Measurements from ENCODE around the gene PTGR3.
A peak's percentile ranks its signal among the peaks of the same experiment; 100 is the strongest.

PTGR3 gene

DNA sequence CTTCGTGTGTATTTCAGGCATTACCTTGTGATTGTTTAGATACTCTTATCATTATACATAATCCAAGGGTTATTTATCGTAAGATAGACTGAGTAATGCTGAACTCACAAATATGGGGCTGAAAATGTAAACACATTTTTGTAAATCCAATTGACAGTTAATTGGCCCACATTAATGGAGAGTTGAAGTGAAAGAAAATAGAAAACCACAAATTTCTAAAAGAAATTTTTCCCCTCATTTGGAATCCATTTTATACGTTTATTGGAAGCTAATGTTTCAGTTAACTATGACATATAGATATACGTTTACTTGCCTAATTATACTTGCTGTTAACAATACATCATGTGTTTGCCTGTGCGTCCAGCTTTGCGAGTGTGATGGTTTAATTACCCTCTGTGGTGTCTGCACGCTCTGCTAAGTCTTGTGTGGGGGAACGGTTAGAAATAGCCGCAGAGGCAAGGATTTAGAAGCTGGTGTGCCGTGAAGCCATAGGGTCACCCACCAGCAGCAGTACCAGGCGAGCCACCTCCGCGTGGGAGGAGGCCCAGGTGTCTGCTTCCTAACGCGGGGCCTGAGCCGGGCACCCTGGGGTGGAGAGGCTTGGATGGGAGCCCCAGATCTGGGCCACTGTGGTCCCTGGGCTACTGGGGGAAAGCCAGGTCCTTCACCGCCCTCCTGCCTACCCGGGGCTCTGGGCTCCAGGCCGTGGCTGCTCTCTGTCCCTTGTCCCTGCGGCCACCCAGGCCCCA lies 39.7 kb upstream of the PTGR3 start:
- H3K4me3 ChIP-seq (ENCODE audit: low read depth, low read length) = no peak overlapping the region
- TF ChIP-seq MYC (IDR thresholded peaks at IDR 0.05; ENCODE audit: low read depth, low read length) (no peak), MAX (IDR thresholded peaks at IDR 0.05; ENCODE audit: low read depth, low read length) (no peak), POLR2A (IDR thresholded peaks at IDR 0.05; ENCODE audit: extremely low read depth, insufficient read length) (no peak), CTCF (IDR thresholded peaks at IDR 0.05; ENCODE audit: low read depth, low read length) (no peak)
- no peak for DNase-seq (ENCODE audit: low read depth)

GRCh38 chr18:75247611-75248421 lies 38.9 kb upstream of the PTGR3 start:
- TF ChIP-seq CTCF (IDR thresholded peaks at IDR 0.05; ENCODE audit: low read depth, low read length) = no peak
- no peak for TF ChIP-seq POLR2A (IDR thresholded peaks at IDR 0.05; ENCODE audit: extremely low read depth, insufficient read length)
- TF ChIP-seq MAX (IDR thresholded peaks at IDR 0.05; ENCODE audit: low read depth, low read length) = no peak
- no peak for TF ChIP-seq MYC (IDR thresholded peaks at IDR 0.05; ENCODE audit: low read depth, low read length)
- DNase-seq (ENCODE audit: low read depth) = peak; percentile 52
- peak overlapping the region; percentile 67 for H3K4me3 ChIP-seq (ENCODE audit: low read depth, low read length)

- no peak for TF ChIP-seq MYC (IDR thresholded peaks at IDR 0.05; ENCODE audit: low read depth, low read length)
- TF ChIP-seq MAX (IDR thresholded peaks at IDR 0.05; ENCODE audit: low read depth, low read length) = no peak
- TF ChIP-seq POLR2A (IDR thresholded peaks at IDR 0.05; ENCODE audit: extremely low read depth, insufficient read length) = no peak
- no peak for TF ChIP-seq CTCF (IDR thresholded peaks at IDR 0.05; ENCODE audit: low read depth, low read length)
- peak; percentile 70 for DNase-seq (ENCODE audit: low read depth)
- peak overlapping the region; percentile 67 for H3K4me3 ChIP-seq (ENCODE audit: low read depth, low read length)
Measured at GRCh38 chr18:75246721-75247610, 38.0 kb upstream of the PTGR3 start.

- TF ChIP-seq MYC (IDR thresholded peaks at IDR 0.05; ENCODE audit: low read depth, low read length) (no peak), POLR2A (IDR thresholded peaks at IDR 0.05; ENCODE audit: extremely low read depth, insufficient read length) (no peak), MAX (IDR thresholded peaks at IDR 0.05; ENCODE audit: low read depth, low read length) (no peak), CTCF (IDR thresholded peaks at IDR 0.05; ENCODE audit: low read depth, low read length) (no peak)
- no peak overlapping the region for H3K4me3 ChIP-seq (ENCODE audit: low read depth, low read length)
- DNase-seq (ENCODE audit: low read depth) = peak; percentile 34
Measured at GRCh38 chr18:75244351-75245313, 35.7 kb upstream of the PTGR3 start.
